WTC11 (cell line): ENCODE measurements around the gene CEBPG. TPM values are rescaled to one million over a fixed set of nuclear protein-coding genes. Genes with fewer than 3 reads are reported as not detected.

Source experiments
- ATAC-seq: fragments of 200-7000 bp; cut with Tn5 transposase; 2 replicates; pipeline ENCODE4 v1.10.0; 2021; ENCODE audit warnings: mild to moderate bottlenecking, moderate library complexity
- CTCF ChIA-PET: fragments of 300-600 bp; sonication (Branson Sonifier 250); formaldehyde crosslinking; loops from one replicate; lab custom pipeline; 2021; ENCODE audit warnings: antibody characterized with exemption; lab: Charles Lee
- POLR2A ChIA-PET: fragments of 350-600 bp; sonication (Branson Sonifier 250); formaldehyde crosslinking; loops from one replicate; lab custom pipeline; 2021; ENCODE audit warnings: antibody characterized with exemption; lab: Charles Lee
- DNase-seq: peaks from one replicate; pipeline ENCODE4 v3.0.0; 2021; ENCODE audit warnings: low spot score
- H3K27ac Mint-ChIP-seq: 2 replicates; pipeline ENCODE4 v1.8.0; 2021; ENCODE audit warnings: mixed read lengths
- H3K27me3 Mint-ChIP-seq: 2 replicates; pipeline ENCODE4 v1.8.0; 2021; ENCODE audit warnings: low read depth, mild to moderate bottlenecking, moderate library complexity, mixed read lengths
- H3K36me3 Mint-ChIP-seq: 2 replicates; pipeline ENCODE4 v1.8.0; 2021; ENCODE audit warnings: mixed read lengths
- H3K4me1 Mint-ChIP-seq: 2 replicates; pipeline ENCODE4 v1.8.0; 2022; ENCODE audit warnings: mixed read lengths
- H3K4me3 Mint-ChIP-seq: 2 replicates; pipeline ENCODE4 v1.8.0; 2021; ENCODE audit warnings: mild to moderate bottlenecking, moderate library complexity, mixed read lengths
- H3K9me3 Mint-ChIP-seq: 2 replicates; pipeline ENCODE4 v1.8.0; 2021; ENCODE audit warnings: mixed read lengths
- ATF1 ChIP-seq: sonication (generic); formaldehyde crosslinking; IDR thresholded peaks from 2 replicates; pipeline ENCODE4 v1.8.1; 2023; ENCODE audit warnings: mild to moderate bottlenecking, moderate library complexity, missing genetic modification reagents
- CREM ChIP-seq: sonication (generic); formaldehyde crosslinking; IDR thresholded peaks from 2 replicates; pipeline ENCODE4 v1.8.1; 2022; ENCODE audit warnings: mild to moderate bottlenecking, missing genetic modification reagents, moderate library complexity
- ELF4 ChIP-seq: sonication (generic); formaldehyde crosslinking; IDR thresholded peaks from 2 replicates; pipeline ENCODE4 v1.8.1; 2022; ENCODE audit warnings: low read depth, mild to moderate bottlenecking, moderate library complexity, missing genetic modification reagents
- EMX1 ChIP-seq: fragments of 250-450 bp; sonication (Bioruptor Pico); IDR thresholded peaks from 2 replicates; pipeline ENCODE4 v1.8.0; 2021; ENCODE audit warnings: mild to moderate bottlenecking
- ESRRA ChIP-seq: sonication (generic); formaldehyde crosslinking; IDR thresholded peaks from 2 replicates; pipeline ENCODE4 v1.8.1; 2022; ENCODE audit warnings: mild to moderate bottlenecking, missing genetic modification reagents, borderline replicate concordance
- FOXP1 ChIP-seq: sonication (generic); formaldehyde crosslinking; IDR thresholded peaks from 2 replicates; pipeline ENCODE4 v1.8.0; 2022; ENCODE audit warnings: missing genetic modification reagents, mild to moderate bottlenecking, moderate library complexity, borderline replicate concordance
- JUN ChIP-seq: sonication (generic); formaldehyde crosslinking; IDR thresholded peaks from 2 replicates; pipeline ENCODE4 v1.8.0; 2023; ENCODE audit warnings: mild to moderate bottlenecking, missing genetic modification reagents
- MXD4 ChIP-seq: fragments of 250-450 bp; sonication (Bioruptor Pico); IDR thresholded peaks from 2 replicates; pipeline ENCODE4 v1.8.0; 2021; ENCODE audit warnings: mild to moderate bottlenecking, moderate library complexity, borderline replicate concordance
- MYBL2 ChIP-seq: sonication (generic); formaldehyde crosslinking; IDR thresholded peaks from 2 replicates; pipeline ENCODE4 v1.8.1; 2023; ENCODE audit warnings: mild to moderate bottlenecking, moderate library complexity, missing genetic modification reagents
- NFATC4 ChIP-seq: fragments of 250-450 bp; sonication (Bioruptor Pico); IDR thresholded peaks from 2 replicates; pipeline ENCODE4 v1.9.0; 2021; ENCODE audit warnings: mild to moderate bottlenecking
- NFE2L1 ChIP-seq: sonication (generic); formaldehyde crosslinking; IDR thresholded peaks from 2 replicates; pipeline ENCODE4 v1.8.1; 2023; ENCODE audit warnings: missing genetic modification reagents
- RELA ChIP-seq: sonication (generic); formaldehyde crosslinking; IDR thresholded peaks from 2 replicates; pipeline ENCODE4 v1.8.1; 2022; ENCODE audit warnings: missing genetic modification reagents, mild to moderate bottlenecking, borderline replicate concordance
- SMAD3 ChIP-seq: sonication (generic); formaldehyde crosslinking; IDR thresholded peaks from 2 replicates; pipeline ENCODE4 v1.8.0; 2022; ENCODE audit warnings: missing genetic modification reagents, mild to moderate bottlenecking, borderline replicate concordance
- TCF7 ChIP-seq: sonication (generic); formaldehyde crosslinking; IDR thresholded peaks from 2 replicates; pipeline ENCODE4 v1.8.0; 2022; ENCODE audit warnings: mild to moderate bottlenecking, low read depth, missing genetic modification reagents, moderate library complexity
- ZBTB21 ChIP-seq: sonication (generic); formaldehyde crosslinking; IDR thresholded peaks from 2 replicates; pipeline ENCODE4 v1.8.1; 2023; ENCODE audit warnings: mild to moderate bottlenecking, missing genetic modification reagents, borderline replicate concordance
- ZNF423 ChIP-seq: fragments of 250-450 bp; sonication (Bioruptor Pico); IDR thresholded peaks from 2 replicates; pipeline ENCODE4 v2.1.2; 2022; ENCODE audit warnings: mild to moderate bottlenecking, moderate library complexity
- total RNA-seq: library from RNA; stranded (reverse); gene quantifications from 3 replicates; pipeline ENCODE4 v1.2.3, GENCODE V29; 2021
- TF ChIP-seq, protein P1 (sequence below): sonication (generic); formaldehyde crosslinking; IDR thresholded peaks from 2 replicates; pipeline ENCODE4 v1.8.1; 2023; ENCODE audit warnings: mild to moderate bottlenecking, missing genetic modification reagents, moderate library complexity
- TF ChIP-seq, protein P2 (sequence below): sonication (generic); formaldehyde crosslinking; IDR thresholded peaks from 2 replicates; pipeline ENCODE4 v1.8.0; 2022; ENCODE audit warnings: mild to moderate bottlenecking, missing genetic modification reagents
- TF ChIP-seq, protein P3 (sequence below): fragments of 250-450 bp; sonication (Bioruptor Pico); IDR thresholded peaks from 2 replicates; pipeline ENCODE4 v1.8.0; 2021; ENCODE audit warnings: mild to moderate bottlenecking
- TF ChIP-seq, protein P4 (sequence below): fragments of 250-450 bp; sonication (Bioruptor Pico); IDR thresholded peaks from 2 replicates; pipeline ENCODE4 v1.9.0; 2021; ENCODE audit warnings: mild to moderate bottlenecking
- TF ChIP-seq, protein P5 (sequence below): sonication (generic); formaldehyde crosslinking; IDR thresholded peaks from 2 replicates; pipeline ENCODE4 v1.8.1; 2023; ENCODE audit warnings: mild to moderate bottlenecking, missing genetic modification reagents
- TF ChIP-seq, protein P6 (sequence below): sonication (generic); formaldehyde crosslinking; IDR thresholded peaks from 2 replicates; pipeline ENCODE4 v1.8.1; 2023; ENCODE audit warnings: mild to moderate bottlenecking, missing genetic modification reagents, moderate library complexity
- TF ChIP-seq, protein P7 (sequence below): fragments of 250-450 bp; sonication (Bioruptor Pico); IDR thresholded peaks from 2 replicates; pipeline ENCODE4 v1.9.0; 2021; ENCODE audit warnings: moderate library complexity, mild to moderate bottlenecking, inconsistent platforms, borderline replicate concordance

The CEBPG gene
- total RNA-seq, 1 experiment from 2014 or later, result 33.1 TPM

DNA sequence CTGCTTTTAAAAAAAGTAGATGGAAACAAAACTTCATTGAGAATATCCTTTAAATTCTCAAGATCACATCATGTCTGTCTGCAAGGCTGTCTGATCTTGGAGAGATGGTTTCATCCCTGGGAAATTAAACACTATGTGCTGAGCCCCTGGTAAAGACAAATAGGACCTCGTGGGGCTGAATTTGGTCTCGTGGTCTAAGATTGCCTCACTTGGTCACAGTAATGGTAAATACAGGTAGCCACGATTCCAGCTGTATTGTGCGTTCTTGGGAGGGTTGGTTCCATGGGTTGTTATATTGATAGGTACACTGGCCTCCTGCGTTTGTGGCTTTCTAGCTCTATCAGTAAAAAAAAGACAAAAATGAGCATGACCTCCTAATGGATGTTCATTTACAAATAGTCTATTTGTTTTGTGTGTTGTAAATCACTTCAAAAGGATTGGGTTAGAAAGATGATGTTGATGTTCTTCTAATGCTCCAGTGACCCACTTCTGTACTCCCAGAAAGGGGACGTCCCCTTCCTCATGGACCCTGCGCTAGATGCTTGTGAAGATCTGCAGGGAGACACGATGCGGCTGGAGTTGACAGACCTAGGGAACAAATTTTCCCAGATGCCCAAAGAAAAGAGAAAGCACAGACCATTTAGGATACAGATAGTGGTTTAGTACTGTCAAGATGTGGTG lies 1.8 kb downstream of the CEBPG start:
- TF ChIP-seq ZNF423 (CRISPR knock-in tag) (no peak), EMX1 (no peak), RELA (CRISPR knock-in tag) (no peak), ESRRA (no peak), NFATC4 (CRISPR knock-in tag) (no peak), JUN (no peak), ELF4 (CRISPR knock-in tag) (no peak), CREM (CRISPR knock-in tag) (no peak), NFE2L1 (no peak), TCF7 (CRISPR knock-in tag) (no peak), MYBL2 (no peak), SMAD3 (CRISPR knock-in tag) (no peak), FOXP1 (CRISPR knock-in tag) (no peak), ZBTB21 (no peak), MXD4 (no peak)
- TF ChIP-seq, protein P1, sequence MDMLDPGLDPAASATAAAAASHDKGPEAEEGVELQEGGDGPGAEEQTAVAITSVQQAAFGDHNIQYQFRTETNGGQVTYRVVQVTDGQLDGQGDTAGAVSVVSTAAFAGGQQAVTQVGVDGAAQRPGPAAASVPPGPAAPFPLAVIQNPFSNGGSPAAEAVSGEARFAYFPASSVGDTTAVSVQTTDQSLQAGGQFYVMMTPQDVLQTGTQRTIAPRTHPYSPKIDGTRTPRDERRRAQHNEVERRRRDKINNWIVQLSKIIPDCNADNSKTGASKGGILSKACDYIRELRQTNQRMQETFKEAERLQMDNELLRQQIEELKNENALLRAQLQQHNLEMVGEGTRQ (CRISPR knock-in tag), result no peak
- TF ChIP-seq, protein P2, sequence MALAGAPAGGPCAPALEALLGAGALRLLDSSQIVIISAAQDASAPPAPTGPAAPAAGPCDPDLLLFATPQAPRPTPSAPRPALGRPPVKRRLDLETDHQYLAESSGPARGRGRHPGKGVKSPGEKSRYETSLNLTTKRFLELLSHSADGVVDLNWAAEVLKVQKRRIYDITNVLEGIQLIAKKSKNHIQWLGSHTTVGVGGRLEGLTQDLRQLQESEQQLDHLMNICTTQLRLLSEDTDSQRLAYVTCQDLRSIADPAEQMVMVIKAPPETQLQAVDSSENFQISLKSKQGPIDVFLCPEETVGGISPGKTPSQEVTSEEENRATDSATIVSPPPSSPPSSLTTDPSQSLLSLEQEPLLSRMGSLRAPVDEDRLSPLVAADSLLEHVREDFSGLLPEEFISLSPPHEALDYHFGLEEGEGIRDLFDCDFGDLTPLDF, result no peak
- TF ChIP-seq, protein P3, sequence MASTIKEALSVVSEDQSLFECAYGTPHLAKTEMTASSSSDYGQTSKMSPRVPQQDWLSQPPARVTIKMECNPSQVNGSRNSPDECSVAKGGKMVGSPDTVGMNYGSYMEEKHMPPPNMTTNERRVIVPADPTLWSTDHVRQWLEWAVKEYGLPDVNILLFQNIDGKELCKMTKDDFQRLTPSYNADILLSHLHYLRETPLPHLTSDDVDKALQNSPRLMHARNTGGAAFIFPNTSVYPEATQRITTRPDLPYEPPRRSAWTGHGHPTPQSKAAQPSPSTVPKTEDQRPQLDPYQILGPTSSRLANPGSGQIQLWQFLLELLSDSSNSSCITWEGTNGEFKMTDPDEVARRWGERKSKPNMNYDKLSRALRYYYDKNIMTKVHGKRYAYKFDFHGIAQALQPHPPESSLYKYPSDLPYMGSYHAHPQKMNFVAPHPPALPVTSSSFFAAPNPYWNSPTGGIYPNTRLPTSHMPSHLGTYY (CRISPR knock-in tag), result no peak
- TF ChIP-seq, protein P4, sequence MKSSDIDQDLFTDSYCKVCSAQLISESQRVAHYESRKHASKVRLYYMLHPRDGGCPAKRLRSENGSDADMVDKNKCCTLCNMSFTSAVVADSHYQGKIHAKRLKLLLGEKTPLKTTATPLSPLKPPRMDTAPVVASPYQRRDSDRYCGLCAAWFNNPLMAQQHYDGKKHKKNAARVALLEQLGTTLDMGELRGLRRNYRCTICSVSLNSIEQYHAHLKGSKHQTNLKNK (CRISPR knock-in tag), result no peak
- TF ChIP-seq, protein P5, sequence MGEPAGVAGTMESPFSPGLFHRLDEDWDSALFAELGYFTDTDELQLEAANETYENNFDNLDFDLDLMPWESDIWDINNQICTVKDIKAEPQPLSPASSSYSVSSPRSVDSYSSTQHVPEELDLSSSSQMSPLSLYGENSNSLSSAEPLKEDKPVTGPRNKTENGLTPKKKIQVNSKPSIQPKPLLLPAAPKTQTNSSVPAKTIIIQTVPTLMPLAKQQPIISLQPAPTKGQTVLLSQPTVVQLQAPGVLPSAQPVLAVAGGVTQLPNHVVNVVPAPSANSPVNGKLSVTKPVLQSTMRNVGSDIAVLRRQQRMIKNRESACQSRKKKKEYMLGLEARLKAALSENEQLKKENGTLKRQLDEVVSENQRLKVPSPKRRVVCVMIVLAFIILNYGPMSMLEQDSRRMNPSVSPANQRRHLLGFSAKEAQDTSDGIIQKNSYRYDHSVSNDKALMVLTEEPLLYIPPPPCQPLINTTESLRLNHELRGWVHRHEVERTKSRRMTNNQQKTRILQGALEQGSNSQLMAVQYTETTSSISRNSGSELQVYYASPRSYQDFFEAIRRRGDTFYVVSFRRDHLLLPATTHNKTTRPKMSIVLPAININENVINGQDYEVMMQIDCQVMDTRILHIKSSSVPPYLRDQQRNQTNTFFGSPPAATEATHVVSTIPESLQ (CRISPR knock-in tag), result no peak
- H3K27me3 Mint-ChIP-seq, result peaks cover 7% of the 10 kb centered on the region
- ATAC-seq (no peak), DNase-seq (no peak)
- peaks cover 52% of the 10 kb centered on the region for H3K4me1 Mint-ChIP-seq
- no peaks in the 10 kb centered on the region for H3K9me3 Mint-ChIP-seq
- peak overlapping the region; percentile 84 for H3K4me3 Mint-ChIP-seq
- peak overlapping the region; percentile 0; the same call in 1 of the 2 replicates for H3K27ac Mint-ChIP-seq
- ChIA-PET POLR2A (interaction anchor here (2.2 kb wide), 1 partner anchor 73 kb away, joined by 12 read pairs; the partner anchor contains the start of gene CEBPA), CTCF (interaction anchor here (2.4 kb wide), 1 partner anchor 23 kb away, joined by 16 read pairs; no protein-coding TSS in a partner anchor)
- H3K36me3 Mint-ChIP-seq, result peaks cover 11% of the 10 kb centered on the region; the same call in 1 of the 2 replicates

DNA sequence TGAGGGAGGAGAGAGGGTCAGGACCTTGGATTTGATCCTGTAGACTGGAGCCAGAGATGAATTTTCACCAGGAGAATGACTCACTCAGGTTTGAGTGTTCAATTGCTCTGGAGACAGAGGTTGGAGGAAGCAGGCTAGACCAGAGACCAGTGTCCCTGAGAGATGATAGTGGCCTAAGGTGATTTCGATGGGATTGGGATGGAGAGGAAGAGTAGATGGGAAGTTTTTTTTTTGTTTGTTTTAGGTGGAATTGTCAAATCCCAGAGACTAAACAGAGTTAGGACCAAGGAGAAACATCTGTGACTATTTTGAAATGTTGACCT lies 2.3 kb downstream of the CEBPG start:
- Mint-ChIP-seq H3K36me3 (peaks cover 11% of the 10 kb centered on the region; the same call in 1 of the 2 replicates), H3K4me1 (peaks cover 52% of the 10 kb centered on the region)
- POLR2A ChIA-PET, result no interaction called here
- no peak for TF ChIP-seq MXD4
- no peak for TF ChIP-seq ATF1 (CRISPR knock-in tag)
- no peak for TF ChIP-seq NFATC4 (CRISPR knock-in tag)
- TF ChIP-seq, protein P6, sequence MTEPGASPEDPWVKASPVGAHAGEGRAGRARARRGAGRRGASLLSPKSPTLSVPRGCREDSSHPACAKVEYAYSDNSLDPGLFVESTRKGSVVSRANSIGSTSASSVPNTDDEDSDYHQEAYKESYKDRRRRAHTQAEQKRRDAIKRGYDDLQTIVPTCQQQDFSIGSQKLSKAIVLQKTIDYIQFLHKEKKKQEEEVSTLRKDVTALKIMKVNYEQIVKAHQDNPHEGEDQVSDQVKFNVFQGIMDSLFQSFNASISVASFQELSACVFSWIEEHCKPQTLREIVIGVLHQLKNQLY (CRISPR knock-in tag), result no peak
- TF ChIP-seq, protein P7, sequence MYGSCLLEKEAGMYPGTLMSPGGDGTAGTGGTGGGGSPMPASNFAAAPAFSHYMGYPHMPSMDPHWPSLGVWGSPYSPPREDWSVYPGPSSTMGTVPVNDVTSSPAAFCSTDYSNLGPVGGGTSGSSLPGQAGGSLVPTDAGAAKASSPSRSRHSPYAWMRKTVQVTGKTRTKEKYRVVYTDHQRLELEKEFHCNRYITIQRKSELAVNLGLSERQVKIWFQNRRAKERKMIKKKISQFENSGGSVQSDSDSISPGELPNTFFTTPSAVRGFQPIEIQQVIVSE (CRISPR knock-in tag), result no peak
- TF ChIP-seq, all 79 proteins: peak for 0
- CTCF ChIA-PET, result no interaction called here
- Mint-ChIP-seq H3K27ac (peak overlapping the region; percentile 0; the same call in 1 of the 2 replicates), H3K27me3 (peaks cover 7% of the 10 kb centered on the region), H3K4me3 (peak overlapping the region; percentile 84; the same call in 1 of the 2 replicates), H3K9me3 (no peaks in the 10 kb centered on the region)
- ATAC-seq, result no peak
- DNase-seq, result no peak
